Measurements from ENCODE around the gene CHRM2.
A peak's percentile ranks its signal among the peaks of the same experiment; 100 is the strongest.

CHRM2 gene

DNA sequence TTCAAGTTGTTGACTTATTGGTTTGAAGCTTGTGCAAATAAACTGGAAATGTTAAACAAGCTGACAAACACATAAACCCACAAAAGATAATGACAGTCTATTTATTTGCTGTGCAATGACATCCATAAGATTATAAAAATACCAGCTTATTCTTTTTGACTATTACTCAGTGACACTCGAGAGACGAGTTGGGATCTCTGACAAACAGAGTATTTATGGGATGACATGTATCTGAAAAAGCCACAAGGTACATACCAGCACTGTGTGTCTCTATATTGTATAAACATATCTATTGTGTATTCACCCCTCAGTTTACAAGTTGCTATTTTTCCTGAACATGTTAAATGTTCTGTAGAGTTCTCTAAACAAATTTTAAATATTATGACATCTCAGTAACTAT, 88.9 kb downstream of the CHRM2 start:
- DNase-seq (ENCODE audit: low read depth) = no peak

DNA sequence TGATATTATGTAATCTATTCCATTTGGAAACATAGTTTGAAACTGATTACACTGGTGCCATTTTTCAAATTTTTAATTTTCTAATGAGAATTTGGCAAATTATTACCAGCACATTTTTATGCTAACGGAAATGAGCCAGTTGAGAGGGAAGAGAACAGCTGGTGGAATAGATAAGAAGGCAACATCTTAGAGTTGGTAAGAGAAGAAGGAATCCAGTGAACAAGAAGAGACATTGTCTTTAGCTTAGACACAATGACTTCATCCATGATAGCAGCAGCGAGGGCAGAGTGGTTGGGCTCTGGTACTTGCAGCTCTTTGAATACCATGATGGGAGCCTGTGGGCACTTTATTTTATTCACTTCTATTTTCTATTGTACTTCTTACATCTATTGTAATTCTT, 89.6 kb downstream of the CHRM2 start:
- DNase-seq (ENCODE audit: low read depth) = no peak

DNA sequence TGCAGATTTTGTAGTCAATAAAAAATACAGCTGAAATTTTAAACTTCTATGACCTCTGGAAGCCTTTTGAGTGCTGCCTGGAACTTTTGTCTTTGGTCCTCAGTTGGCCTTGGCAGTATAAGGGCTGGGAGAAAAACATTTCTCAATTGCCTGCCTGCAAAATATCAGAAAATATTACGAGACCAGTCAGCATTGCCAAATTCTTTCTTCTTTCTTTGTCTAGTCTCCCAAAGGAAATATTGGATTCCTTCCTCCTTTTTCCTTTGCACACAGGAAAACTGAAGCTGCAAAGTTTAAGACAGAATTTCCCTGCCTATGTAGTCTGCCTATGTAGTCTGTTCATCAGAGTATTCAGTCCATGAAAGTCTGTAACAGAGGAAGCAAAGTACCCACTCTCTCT, 95.9 kb downstream of the CHRM2 start:
- DNase-seq (ENCODE audit: low read depth) = no peak

DNA sequence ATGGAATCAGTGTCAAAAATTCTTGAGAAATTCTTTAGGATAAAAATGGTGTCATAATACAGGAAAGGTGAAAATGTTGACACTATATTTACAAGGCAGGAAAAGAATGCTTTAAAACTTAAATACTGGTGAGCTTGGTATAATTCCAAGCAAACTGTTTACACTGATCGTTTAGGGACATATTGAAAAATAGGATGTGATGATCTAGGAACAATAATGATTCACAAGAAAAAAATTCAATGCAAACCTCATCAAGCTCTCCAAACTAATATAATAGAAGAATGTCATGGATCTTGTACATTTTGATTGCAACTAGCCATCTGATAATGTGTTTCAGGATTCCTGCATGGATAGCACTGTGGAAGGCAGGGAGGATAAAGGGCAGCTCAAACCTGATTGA, 98.4 kb downstream of the CHRM2 start:
- no peak for DNase-seq (ENCODE audit: low read depth)

DNA sequence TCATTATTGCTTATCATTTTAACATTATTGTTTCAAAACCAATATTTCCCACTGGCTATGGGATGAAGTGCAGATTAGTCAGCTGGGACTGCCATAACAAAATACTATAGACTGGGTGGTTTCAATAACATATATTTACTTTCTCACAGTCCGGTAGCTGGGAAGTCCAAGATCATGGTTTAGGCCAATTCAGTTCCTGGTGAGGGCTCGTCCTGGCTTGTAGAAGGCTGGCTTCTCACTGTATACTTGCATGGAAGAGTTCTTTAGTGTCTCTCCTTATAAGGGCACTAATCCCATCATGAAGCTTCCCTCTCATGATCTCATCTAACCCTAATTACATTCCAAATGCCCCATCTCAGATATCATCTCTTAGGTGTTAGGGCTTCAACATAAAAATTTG, 101.3 kb downstream of the CHRM2 start:
- no peak for DNase-seq (ENCODE audit: low read depth)

DNA sequence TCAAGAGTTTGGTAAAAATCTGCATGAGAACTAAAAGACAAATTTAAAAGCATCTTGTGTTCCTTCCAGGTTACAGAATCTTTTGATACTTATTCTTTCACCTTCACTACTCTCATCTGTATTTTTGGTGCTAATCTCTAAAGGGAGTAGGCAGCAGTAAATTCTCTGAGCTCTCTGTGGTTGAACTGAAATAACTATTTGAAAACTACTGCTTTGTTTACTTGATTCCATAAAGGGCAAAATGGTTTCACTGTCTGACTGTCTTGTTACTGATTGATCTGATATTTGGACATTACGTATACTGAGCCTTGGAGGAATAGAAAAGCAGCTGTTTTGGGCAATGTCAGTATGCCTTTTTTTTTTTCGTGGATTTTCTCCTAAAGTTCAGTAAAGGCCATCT, 103.3 kb downstream of the CHRM2 start:
- no peak for DNase-seq (ENCODE audit: low read depth)

DNA sequence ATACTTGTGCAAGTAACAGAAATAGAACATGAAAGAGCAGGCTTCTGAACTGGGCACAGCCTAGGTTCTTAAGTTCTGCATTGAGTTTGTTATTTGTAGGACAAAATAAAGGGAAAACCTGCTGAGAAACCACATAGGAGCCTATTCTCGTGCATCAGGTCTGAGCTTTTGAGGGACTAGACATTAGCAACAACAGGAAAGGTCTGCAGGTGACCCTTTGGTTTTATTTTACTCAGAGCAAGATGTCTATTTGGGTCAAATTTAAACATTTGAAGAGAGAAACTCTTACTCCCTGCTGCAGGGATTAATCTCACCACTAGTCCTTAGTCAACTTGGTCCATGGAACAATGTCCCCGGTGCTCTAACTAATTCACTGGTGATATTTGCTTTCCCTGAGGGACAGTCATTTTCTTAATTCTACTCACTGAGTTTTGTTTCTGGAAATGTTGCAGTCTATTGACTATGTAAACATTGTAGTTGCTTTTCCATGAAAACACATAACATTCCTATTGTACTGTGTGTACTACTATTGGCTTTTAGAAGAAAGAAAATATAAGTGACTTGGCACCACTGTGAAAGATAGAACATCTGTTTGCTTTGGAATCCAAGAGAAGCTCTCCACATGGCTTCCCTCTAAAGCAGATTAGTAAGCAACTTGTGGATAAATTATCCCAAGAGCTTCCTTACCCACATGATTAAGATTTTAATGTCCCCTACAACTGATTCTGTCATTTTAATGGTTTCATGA, 108.2 kb downstream of the CHRM2 start:
- DNase-seq (ENCODE audit: low read depth) = peak; percentile 35

DNA sequence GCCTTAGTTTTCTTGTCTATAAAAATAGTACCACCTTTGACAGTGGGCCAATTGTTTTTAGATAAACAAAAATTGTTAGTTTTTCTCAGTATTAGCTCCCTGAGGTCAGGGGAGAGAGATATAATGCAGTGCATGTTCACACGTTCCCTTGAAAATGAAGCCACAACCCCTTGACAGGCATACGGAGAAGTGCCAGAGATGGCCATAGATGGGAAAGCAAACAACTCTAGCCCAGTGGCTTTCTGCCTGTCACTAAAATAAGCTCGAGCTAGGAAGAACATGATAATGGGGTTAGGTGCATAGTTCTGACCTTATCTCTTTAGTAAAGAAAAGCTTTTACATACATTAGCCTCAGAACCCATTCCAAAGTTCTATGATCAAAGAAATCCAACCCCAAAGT, 124.9 kb downstream of the CHRM2 start:
- no peak for DNase-seq (ENCODE audit: low read depth)

DNA sequence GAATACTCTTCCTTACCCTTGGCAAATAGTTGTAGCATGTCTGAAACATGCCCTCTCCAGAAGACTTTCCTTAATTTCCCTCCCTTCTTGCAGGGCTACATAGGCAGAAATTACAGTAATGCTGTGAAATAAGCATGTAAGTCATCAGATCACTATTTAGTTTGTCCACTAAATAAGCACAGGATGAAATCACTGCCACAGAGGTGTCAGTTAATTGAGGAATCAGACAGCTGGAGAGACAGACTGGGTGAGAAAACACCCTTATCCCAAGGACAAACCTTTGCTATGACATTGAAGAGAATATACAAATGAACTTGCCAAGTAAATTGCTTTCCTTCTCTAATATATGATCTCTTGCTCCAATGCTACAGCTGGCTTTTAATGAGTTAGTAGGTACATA, 129.3 kb downstream of the CHRM2 start:
- no peak for DNase-seq (ENCODE audit: low read depth)

DNA sequence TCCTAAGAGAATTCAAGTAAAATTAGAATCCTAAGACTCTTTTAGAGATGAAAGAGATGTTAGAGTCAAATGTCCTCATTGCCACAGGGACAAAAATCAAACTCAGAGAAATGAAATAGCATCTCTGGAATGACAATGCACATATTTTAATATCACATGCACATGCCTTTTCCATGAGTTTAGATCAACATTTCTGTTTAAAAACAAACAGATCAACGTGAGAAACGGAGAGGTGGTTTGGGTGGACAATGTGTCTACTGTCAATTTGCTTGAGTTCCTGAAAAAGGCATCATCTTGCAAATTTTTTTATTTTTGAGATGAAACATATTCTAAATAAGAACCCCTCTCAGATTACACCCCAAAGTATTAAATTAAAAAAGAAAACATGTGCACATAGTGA, 130.0 kb downstream of the CHRM2 start:
- no peak for DNase-seq (ENCODE audit: low read depth)

DNA sequence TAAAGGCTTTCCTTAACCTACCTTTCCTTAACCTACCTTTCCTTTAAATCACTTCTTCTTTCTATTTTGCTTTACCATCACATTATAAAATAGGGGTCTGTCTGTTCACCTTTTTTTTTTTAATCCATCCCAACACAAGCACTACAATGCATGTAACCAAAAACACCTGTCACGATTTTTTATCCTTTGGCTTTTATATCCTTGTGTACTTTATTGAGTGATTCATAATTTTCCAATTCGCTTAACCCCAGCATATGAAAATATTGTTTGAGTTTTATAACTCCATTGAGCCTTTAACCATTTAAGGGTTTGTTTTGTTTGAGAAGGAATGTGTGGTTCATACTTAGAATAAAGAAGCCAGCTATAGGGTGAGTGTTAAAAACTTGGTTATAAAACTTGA, 132.2 kb downstream of the CHRM2 start:
- no peak for DNase-seq (ENCODE audit: low read depth)

DNA sequence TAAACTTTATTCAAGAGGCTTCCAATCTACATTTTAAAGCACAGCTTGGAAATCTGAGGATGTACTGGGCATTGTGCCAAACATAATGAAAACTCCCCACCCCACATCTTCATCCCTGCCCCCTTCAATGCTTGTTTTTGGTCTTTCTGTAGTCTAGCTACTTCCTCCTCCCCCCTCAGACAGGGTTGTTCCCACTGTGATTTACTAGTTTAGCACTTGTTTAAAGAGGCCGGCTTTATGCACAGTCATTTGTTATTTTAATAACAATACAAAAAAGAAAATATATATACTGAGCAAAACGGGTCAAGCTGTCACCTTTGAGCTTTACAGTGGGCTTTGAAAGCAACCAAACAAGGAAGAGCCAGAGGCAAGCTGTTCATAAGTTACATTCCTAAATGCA, 132.6 kb downstream of the CHRM2 start:
- no peak for DNase-seq (ENCODE audit: low read depth)

DNA sequence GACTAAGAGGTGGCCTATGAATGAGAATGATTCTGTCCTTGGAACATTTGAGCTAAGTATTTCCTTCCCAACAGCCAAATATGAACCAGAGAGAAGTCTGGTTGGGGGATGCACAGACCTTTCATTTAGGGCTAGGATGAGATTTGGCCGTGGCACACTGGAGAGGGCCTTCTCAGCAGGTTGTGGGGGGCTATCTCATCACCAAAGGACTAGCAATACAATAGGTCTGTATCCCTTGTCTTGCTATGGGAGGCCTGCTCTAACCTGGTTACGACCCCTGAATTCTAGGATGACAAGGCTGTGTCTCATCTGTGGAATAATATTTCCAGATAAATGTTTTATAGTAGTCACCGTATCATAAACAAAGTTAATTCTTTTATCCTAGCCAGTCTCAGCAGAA, 133.0 kb downstream of the CHRM2 start:
- DNase-seq (ENCODE audit: low read depth) = no peak

DNA sequence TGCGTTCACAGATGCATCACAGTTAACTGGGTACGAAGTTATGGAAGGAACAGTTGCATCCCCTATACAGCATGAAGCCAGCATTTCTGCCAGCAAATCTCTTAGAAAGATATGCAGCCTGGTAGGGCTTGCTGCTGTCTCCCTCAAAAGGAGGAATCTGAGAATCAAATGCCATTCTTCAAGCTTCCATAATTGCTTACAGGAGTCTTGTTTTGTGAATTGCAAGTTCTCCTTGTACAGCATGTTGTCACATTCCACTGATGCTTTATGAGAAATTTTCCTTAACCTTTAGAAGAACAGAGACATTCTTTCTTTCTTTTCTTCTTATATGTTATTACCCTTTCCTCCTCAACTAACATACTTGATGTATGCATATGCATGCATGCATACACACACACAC, 134.6 kb downstream of the CHRM2 start:
- no peak for DNase-seq (ENCODE audit: low read depth)

DNA sequence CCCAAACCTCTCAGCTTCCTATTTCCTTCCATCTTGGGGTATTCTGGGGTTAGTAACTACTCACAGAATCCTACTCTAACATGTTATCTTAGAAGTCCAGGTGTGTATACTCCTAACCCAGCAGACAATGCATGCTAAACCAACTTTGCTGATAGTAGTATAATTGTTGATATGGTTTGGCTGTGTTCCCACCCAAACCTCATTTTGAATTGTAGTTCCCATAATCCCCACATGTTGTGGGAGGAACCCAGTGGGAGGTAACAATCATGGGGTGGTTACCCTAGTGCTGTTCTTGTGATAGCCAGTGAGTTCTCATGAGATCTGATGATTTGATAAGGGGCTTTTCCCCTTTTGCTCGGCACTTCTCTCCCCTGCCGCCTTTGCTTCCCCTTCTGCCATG, 135.1 kb downstream of the CHRM2 start:
- DNase-seq (ENCODE audit: low read depth) = no peak

DNA sequence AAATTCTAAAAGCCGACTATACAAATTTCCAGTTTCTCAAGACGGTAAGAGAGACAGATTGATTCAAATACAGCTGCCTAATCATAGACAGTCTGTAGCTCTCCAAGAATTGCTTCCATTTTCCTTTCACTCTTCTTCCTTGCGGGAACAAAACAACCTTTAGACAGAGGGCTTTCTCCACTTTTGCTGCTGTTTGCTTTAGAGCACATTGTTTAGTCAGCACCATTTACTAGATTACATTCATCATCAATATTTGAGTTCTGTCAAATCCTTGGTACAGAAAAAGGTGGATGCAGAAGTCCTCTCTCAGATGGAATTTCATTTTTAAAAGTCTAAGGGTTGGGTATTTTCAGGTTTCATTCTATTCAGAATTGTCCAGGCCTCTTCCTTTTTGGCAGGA, 137.4 kb downstream of the CHRM2 start:
- no peak for DNase-seq (ENCODE audit: low read depth)

DNA sequence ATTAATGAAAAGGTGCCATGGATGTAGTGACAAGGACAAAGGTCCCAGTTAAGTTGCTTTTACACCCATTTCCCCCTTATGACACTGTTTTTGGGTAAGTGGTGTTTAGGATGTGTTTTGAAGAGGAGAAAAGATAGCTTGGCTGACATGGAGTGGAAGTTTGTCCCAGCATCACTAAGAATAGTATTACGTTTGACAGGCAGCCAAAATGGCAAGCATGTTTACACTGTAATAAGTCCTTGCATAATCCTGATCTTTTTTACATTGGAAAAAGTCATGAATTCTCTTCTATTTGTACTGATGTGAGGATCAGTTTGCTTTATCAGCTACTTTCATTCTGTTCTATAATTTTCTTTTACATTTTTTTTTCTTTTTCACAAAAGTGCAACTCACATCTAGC, 137.8 kb downstream of the CHRM2 start:
- no peak for DNase-seq (ENCODE audit: low read depth)

DNA sequence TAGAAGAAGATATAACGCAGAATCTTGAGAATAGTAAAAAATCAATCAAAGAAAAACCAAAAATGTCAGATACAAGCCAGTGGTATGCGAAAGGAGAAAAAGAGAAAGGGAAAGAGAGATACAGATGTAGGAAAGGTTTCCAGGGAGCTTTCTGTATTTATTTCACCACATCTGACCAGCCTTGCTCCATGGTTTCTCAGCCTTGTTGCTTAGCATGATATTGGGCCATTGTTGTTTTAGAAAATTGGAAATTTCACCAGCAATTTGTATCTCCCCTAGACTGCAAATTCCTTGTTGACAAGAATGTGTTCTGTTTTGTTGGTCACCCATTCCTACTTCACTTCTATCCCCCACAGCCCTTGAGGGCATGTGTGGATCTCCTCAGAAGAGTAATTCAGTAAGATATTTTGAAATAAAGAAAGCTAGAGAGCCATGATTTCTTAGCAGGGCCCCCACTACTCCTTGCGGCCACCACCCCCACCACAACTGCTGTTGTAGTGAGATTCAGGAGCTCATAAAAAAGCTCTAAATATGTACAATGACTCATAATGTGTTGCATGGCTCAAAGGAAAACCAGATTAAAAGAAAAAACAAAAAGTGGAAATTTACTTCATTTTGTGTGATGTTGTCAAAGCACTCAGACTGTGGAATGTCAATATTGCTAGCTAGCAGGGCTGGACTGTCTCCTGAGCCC, 138.7 kb downstream of the CHRM2 start:
- DNase-seq (ENCODE audit: low read depth) = peak; percentile 52

DNA sequence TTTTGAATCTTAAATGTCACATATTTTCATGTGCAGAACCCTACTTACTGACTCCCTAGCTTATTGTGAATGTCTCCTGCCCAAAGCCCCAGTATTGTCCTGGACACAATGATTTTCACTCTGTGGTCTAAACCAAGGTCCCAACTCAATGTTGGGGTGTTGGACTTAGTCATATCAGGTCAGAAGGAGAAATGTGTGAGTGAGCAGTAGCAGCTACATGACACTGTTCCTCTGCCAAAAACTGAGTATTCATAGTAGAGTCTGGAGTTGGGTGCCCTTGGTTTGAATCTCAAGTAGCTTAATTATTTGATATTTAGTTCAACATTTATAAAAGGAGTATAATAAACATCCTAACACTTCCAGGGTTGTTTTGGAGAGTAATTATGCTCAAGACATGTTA, 141.0 kb downstream of the CHRM2 start:
- no peak for DNase-seq (ENCODE audit: low read depth)

DNA sequence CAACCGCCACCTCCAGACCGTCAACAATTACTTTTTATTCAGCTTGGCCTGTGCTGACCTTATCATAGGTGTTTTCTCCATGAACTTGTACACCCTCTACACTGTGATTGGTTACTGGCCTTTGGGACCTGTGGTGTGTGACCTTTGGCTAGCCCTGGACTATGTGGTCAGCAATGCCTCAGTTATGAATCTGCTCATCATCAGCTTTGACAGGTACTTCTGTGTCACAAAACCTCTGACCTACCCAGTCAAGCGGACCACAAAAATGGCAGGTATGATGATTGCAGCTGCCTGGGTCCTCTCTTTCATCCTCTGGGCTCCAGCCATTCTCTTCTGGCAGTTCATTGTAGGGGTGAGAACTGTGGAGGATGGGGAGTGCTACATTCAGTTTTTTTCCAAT, 146.6 kb downstream of the CHRM2 start:
- no peak for DNase-seq (ENCODE audit: low read depth)

DNA sequence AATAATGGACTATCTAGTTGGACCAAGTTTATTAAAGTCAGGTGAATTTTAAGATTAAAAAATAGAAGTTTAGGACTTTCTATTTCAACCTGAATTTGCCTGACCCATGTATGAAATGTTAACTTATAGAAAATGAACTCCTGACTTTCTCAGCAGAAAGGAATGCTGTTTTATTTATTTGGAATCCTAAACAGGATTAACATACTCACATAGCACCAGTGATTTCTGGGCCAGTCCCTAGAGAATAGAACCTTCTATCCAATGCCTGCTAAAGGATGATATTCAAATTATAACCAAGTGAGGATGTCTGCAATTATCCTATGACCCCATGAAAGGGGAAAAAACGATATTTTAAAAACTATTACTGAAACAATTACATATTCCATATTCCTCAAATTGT, 148.8 kb downstream of the CHRM2 start:
- no peak for DNase-seq (ENCODE audit: low read depth)

DNA sequence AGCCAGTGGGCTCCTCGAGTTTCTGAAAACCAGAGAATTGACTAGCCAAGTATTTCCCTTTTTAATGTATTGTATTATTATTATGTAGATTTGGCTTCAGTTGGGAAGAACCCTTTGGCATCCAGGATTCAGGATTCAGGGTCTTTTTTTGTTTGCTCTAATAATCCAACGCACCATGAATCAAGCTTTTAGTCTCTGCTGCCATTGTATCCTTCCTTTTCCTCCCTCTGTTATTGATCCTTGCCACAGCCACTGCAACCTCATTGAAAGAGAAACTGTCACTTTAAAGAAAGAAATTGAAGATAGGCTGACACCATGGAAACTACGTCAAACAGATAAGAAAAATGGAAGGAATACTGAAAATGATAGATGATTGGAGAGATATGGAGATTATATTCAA, 150.0 kb downstream of the CHRM2 start:
- no peak for DNase-seq (ENCODE audit: low read depth)

DNA sequence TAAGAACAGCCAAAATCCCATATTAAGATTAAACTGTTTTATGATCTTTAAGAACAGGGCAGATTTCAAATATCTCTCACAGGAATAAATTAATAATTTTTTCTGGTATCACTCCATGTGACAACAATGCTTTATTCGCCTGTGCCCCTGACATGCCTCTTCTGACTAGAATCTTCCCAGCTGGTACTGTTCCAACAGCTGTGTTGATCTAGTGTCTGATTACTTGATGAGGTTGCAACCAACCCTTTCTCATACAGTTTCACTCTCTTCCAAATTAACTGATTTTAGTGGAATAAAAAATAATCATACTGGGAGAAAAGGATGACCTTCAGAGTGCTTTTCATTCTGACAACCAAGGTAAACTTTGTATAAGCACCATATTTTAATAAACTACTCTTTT, 151.9 kb downstream of the CHRM2 start:
- no peak for DNase-seq (ENCODE audit: low read depth)

Measured in GM04504 (cell line).